Activated CD8-positive, alpha-beta memory T cell treated with anti-CD3 and anti-CD28 coated beads, Interleukin-2, amount 50 U/mL, for 24 hours (primary cell): ENCODE measurements around the gene FYB1.
"Not testable (repeated sequence)": the region's sequence is repeated elsewhere in the genome, so short reads cannot be mapped to it uniquely, and the experiment has no call there.

Experiments
- DNase-seq: peaks from one replicate; pipeline ENCODE4 v3.0.0-alpha.2; 2020; ENCODE audit errors: extremely low read depth

FYB1 gene

DNA sequence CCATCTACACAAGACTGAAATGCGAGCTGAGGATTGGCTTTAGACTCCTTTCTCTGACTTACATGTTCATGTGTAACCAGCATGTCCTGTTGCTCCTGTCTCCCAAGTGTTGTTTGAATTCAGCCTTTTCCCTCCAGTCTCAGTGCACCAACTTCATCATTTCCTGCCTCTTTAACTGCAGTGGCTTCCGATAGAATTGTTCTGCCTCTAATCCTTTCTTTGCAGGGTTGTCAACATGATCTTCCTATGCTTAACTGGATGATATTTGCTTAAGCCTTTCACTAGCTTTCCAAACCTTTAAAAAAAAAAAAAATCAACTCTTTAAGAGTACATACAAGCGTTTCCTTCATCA, 6.7 kb upstream of the FYB1 start:
- no peak for DNase-seq

DNA sequence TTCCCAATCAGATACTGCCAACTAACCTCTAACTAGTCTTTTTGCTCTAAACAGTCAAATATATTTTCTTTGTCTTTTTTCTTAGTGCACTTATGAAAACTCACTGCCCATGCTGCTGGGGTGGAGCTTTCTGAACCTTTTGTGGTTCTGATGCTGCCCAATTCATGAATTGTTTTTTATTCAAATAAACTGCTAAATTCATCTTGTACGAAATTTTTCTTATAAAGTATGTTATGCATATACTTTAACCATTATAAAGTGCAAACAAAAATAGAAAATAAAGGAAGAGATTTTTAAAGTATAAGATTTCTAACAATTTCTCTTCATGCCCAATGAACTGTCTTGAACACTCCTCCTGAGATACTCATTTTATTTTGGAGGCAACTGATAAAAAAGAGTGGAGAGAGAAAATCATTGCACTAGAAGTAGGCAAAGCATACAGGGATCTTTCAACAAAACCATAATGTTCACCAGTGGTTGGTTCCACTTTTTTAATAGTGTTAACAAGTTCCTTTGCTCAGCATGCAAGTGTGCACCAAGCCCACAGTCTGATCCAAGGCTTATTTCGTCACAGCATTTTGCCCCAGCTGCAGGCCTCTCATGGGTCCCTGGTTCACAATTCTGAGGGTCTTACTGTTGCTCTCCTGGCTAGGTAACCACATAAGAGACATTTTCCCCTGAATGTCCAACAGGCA, 6.2 kb upstream of the FYB1 start:
- DNase-seq, result no peak

DNA sequence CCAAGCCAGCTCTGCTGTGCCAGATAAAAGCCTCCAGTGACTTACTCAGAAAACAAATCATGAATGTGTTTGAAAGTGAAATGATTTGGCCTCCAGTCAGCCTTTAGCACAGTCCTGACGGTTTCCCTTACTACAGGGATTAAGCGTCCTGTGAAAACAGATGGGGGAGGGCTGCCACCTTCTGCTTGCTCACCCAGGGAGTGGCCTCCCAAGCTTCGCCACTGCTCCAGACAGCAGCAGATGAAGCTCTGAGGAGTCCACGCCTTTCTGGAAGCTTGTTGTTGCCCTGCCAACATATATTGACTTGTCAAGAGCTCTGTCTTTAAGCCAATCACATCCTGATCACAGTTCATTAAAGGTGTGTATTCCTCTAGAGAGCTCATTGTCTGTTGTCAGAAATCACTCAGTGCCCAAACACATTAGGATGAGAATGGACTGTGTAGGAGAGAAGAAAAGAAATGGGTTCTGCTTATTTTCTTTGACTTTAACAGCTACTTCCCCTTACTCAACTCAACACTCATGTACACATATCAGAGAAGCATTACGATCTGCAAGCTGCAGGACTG, 4.9 kb upstream of the FYB1 start:
- DNase-seq, result no peak

DNA sequence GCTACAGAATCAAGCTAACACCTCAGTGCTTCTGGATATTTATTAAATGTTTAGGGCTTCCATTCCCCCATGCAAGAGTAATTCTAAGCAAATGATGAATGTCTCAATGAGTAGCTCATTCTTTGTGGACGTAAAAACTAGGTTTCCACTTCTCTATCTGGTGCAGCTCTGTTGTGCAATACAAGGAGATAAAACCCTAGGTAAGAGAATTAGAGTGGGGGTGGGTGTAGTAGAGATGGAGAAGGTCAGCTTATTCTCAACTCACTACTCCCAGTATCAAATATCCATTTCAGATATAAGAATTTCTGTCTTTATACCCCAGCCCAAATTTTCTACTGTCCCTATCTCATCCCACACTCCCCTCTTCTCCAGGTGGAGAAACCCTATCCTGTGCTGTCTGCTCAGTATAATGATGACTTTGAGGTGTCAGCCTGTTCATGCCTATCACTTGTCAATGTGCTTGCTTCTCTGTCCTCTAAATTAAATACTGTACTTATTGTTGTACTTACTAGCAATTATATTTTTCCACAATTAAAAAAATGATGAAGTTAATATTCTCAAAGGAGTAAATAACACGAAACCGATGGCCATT, 4.3 kb upstream of the FYB1 start:
- no peak for DNase-seq

DNA sequence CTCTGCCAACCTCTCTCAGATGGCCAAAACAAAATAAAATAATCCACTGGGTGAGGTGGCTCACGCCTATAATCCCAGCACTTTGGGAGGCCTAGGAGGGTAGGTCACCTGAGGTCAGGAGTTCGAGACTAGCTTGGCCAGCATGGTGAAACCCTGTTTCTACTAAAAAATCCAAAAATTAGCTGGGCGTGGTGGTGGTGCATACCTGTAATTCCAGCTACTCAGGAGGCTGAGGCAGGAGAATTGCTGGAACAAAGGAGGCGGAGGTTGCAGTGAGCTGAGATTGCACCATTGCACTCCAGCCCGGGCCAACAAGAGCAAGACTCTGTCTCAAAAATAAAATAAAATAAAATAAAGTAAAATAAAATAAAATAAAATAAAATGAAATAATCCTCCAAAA, 2.3 kb upstream of the FYB1 start:
- DNase-seq, result not testable (repeated sequence)

DNA sequence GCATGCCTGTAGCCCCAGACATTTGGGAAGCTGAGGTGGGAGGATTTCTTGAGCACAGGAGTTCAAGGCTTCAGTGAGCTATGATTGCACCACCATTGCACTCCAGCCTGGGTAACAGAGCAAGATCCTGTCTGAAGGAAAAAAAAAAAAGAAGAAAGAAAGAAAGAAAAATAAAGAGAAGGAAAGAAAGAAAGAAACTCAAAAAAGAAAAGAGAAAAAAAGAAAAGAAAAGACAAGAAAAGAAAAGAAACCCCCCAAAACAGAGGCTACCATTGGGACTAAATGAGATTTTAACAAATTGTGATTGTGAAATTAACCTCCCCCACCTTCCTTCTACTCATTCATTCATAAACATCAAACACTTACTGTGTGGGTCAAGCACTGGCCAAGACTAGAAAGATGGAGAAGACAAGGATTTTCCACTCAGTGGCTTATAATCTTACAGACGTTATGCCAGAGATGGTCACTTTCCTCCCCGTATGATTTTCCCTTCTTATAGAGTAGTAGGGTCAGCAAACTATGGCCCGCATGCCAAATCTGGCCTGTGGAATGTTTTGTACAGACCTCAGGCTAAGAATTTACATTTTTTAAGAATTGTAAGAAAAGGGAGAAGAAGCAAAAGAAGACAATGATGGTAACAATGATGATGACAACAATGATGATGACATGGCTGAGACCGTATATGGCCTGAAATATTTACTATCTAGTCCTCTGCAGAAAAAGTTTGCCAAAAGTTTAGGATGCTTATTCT, 1.1 kb upstream of the FYB1 start:
- DNase-seq, result no peak

DNA sequence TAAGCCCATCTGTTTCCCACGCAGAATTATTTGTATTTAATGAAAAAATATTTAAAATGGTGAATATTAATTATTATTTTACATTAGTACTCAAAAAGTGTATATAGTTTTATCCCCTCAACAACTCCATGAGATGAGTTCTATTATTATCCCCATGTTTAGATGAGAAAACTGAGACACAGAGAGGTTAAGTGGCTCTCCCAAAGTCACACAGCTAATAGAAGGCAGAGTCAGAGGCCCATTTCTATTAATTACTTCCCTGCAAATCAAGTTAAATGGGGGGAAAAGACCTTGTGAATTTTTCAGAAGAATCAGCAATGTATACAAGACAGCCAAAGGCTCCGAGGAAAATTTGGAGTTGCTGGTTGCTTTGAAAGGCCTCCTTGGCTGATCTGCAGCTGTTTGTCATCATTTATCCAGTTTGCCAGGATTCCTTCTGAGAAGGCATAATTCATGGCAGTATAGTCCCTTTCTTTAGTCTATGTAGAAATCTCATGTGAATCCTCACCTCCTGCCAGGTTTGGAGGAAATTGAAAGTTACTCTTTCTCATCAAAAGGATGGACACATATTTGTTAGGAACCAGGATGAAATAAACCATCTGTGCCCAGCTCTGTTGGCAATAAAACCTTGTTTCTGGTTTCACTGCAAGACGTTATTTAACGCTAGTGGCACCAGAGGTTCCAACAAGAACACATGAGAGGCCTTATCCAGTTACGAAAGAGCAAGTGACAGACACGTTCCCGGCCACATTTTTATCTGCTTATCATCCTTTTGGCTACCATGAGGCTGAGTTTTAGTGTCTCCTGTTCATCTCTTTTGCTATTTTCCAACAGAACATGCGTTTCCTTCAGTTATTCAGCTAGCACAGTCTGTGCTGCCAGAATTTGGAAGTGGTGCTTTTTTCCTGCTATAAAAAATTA, 621 bp downstream of the FYB1 start:
- no peak for DNase-seq

DNA sequence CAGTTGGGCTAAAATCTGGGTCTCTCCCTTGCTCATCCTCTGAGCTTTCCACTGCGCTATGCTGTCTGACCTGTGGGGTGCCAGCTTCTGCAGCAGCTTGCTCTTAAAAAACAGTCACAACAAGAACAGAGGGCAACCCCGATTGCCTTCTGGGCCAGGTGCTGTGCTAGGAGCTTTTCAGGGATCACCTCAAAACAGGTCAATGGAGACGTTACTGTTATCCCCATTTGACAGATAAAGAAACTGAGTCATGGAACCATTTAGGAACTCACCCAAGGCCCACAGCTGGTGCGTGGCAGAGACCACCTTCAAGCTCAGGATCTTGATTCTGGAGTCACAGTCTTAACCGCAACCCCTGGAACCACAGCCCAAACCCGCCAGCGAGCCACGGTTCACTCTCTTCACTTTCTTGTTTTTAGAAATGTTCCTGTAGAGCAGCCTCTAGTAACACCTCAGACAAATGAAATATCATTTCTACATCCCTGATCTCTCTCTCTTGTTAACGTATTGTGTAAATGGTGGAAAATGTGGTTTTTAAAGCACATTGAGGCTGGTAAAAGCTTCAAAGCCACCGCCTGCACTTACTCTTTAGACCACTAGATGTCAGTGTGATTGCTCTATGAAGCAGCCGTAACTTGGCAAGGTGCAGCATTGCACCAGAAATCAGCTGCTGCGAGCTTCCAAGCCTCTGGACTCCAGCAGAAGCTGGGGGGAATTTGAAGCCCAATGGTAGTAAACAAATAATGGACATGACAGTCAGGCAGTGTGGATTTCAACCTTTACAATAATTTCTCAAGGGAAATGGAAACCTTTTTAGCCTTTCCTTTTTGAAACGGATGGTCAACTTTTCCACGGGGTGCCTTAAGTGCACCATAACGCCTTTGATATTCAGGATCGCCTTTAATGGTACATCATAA, 1.7 kb downstream of the FYB1 start:
- peak; percentile 49 for DNase-seq

DNA sequence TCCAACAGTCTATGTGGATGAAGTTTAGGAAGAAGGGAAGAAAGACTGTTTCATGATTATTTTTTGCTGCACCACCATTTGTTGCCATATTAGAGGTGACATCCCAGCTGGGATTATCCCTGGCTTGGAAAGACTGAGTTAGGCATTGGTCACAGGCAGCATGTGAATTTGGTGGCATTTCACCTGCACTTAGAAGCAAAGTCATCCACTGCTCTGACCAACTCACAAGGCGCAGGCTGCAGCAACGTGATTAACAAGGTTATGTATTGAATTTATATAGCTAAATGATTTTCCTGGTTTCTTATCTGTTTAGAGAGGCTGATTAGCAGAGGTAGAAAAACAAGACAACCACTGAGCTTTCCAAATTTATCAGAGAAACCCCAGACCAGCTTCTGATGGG, 2.7 kb downstream of the FYB1 start:
- no peak for DNase-seq

DNA sequence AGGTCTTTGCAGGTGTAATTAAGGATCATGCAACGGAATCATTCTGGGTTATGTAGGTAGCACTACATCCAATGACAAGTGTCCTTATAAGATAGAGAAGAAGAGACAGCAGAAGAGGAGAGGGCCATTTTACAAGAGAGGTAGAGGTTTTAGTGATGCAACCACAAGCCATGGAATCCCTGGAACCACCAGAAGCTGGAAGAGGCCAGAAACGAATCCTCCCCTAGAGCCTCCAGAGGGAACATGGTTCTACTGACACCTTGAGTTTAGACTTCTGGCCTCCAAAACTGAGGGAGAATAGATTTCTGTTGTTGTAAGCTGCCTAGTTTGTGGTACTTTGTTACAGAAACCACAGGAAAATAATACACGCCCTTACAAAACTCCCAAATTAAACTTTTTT, 3.5 kb downstream of the FYB1 start:
- DNase-seq, result no peak

DNA sequence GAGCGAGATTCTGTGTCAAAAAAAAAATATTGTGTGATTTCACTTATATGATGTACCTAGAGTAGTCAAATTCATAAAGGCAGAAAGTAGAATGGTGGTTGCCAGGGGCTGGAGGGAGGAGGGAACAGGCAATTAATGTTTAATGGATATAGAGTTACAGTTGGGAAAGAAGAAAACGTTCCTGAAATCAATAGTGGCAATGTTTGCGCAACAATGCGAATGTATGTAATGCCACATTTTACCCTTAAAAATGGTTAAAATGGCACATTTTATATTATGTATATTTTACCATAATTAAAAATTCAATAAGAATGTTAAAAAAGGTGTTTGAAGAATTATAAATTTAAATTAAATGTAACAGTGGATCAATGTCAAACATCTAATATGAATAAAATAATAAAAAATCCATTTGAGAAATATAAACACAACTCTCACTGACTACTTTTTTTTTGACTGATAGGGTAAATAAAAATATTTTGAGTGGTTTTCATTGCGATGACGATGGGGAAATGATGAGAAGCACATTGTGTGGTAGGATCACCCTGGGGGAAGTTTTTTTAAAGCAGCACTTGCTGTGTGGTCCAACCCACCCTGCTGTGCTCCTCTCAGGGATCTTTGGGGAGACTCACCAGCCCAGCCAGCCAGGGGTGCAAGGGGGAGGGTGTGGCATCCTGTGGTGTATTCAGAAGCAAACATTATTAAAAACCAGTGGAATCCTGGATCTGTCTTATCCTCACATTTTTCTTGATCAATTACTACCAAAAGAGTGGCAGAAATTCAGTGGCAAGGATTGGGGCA, 4.3 kb downstream of the FYB1 start:
- no peak for DNase-seq

DNA sequence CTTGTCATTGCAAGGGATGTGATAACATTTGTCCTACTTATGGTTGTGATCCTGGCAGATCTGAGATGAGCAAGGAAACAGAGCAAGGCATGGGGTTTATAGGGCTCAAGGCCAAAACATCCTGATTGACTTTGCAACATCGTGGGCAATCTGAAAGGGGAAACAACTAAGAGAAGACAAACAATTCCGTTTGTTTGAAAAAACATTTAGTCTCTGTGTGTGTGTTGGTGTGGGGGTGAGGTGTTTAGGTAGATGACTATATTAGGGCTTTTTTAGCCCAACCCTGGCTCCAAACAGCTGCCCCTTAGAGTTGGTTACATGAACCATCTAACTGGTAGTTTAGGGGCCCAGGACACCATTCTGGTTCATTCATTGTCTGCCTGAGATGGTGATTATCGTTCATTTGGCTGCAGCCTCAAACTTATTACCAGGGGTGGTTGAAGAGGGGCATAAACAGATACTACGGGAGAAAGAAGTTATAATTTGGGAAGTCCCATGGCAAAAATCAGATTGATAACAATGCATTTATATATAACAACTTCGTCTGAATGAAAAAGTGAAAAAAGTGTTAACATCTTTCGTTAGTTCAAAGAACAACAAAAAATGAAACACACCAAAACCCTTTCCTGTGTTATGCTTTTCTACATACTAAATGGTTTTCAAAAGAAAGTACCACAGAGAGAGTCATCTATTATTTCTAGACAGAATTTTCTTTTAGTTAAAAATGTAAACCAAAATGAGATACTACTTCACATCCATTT, 5.7 kb downstream of the FYB1 start:
- DNase-seq, result no peak

DNA sequence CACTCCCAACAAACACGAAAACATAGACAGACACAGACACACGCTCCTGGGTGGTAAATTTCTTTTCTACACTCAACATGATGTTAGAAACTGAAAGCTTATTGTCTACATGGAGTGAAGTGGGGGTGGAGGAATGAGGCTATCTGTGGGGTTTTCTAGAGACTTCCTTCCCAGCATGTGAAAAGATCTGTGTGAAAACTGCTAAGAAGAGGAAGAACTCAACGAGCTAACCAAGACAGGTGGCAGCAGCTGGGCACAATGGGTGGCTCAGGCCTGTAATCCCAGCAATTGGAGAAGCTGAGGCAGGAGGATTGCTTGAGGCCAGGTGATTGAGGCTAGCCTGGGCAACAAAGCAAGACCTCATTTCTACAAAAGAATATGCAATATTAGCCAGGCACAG, 7.6 kb downstream of the FYB1 start:
- DNase-seq, result no peak

DNA sequence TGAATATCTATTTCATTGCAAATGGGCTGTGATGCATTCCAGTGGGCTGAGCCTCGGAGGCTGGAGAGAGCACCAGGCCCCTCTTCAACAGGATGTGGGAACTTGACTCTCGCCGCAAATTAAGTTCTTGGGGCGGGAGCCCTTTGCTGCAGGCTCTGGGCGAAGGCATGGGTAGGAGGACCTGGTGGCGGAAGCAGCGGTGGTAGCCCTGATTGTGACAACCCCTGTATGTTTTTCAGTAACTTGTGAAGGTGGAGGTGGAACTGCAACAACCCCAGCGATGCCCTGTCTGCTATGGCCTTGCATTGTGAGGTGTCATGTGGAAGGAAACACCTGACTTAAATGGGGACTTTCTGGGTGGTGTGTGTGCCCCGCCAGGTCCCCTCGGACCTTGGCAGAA, 9.4 kb downstream of the FYB1 start:
- DNase-seq, result peak; percentile 40

DNA sequence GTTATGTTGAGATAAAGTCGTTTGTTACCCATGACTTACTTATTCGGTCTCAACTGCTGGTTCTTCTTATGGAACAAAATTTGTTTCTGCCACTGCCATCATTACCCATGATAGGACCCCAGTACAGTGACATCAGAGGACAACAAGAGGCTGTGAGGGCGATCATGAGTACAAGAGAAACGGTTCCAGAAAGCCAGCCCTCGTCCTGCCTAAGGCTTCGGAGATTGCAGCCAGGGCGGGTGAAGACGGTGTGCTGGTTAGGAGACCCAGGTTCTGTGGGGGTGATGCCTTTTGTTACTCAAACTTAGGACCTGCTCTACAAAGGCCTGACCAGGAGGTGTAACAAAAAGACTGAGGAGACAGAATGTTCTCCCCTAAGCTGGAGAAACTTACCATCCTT, 10.9 kb downstream of the FYB1 start:
- DNase-seq, result no peak

DNA sequence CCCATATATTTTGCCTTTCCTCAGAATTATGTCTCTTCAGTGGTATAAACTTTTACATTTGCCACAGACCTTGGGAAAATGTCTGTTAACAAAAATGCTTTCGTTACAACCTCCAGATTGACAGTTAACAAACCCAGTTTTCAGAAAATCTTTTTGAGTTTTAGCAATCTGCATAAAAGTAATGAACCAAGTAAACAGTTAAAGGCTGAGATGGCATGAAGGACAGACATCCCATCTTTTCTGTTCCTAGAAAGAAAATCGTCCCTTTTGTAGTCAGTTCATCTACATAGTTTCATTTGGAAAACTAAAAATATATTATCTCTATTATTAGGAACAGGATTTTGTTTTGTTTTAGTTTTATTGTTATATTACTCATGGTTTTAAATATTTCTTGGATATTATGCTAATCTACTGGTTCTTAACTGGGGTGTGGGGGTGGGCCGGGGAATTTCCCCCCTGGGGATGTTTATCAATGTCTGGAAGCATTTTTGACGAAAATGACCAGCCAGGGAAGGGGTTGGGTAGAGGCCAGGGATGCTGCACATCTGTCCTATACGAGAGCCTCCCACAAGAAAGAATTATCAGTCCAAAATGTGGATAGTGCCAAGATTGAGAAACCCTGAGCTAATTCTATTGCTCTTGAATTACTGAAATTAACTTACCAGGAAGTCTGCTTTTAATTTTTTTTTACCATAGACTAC, 11.9 kb downstream of the FYB1 start:
- DNase-seq, result no peak

DNA sequence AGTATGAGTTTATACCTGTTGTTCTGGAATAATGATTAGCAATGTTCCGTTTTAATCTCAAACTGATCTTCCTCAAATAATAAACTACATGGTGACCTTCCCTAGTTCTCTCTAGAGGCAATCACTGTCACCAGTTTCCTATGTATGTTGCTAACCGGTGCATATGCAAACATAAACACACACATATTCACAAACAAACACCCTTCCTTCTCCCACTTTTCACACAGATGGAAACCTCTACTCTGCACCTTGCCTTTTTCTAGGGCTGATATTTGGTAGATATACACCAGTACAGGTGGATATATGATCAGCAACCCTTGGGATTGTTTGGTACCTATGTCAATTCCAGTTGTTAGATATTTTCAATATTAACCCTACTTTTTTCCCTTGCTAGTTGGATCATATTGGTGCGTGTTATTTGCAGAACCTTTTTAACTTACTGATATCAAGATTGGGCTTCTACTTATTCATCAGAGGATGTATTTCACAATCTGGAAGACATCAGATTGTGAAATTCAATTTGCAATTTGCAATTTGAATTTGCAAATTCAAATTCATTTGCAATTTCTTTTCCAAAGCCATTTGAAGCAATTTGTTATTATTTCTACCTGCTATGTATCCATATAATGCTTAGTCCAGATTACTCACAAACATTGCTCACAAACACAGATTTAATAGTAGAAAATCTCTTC, 12.6 kb downstream of the FYB1 start:
- no peak for DNase-seq

DNA sequence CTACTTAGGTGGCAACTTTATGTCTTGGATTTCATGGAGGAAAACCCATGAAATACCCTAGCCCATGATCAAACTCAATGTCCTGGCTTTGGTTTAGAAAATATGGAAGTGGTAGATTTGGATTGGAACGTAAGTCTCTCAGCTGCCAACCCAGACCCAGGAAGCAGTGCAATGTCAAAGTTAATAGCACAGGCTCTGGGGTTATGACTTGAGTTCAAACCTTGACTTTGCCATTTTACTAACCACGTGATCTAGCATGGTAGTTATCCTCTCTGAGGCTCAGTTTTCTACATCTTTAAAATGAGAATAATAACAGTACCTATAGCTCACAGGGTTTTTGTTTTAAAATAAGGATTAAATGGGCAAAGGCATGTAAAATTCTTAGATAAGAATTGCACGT, 13.8 kb downstream of the FYB1 start:
- no peak for DNase-seq
